ENCODE results near the gene NEIL1.

DNA sequence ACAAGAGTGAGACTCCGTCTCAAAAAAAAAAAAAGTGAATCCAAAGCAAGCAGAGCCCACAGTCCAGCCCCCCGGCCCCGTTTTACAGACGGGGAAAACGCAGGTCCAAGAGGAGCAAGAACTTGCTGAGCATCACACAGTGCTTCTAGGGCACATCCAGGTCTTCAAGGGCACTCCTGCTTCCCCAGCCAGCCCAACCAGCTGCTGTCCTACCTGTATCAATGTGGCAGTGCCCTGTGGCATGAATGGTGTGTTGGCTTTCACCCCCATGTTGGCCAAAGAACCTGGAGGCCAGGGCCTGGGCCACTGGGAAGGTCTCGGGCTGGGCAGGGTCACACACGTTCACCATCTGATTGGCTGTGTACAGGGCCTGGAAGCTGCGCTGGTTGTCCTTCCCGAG, 16.9 kb downstream of the NEIL1 start:
- TF ChIP-seq, protein P1, sequence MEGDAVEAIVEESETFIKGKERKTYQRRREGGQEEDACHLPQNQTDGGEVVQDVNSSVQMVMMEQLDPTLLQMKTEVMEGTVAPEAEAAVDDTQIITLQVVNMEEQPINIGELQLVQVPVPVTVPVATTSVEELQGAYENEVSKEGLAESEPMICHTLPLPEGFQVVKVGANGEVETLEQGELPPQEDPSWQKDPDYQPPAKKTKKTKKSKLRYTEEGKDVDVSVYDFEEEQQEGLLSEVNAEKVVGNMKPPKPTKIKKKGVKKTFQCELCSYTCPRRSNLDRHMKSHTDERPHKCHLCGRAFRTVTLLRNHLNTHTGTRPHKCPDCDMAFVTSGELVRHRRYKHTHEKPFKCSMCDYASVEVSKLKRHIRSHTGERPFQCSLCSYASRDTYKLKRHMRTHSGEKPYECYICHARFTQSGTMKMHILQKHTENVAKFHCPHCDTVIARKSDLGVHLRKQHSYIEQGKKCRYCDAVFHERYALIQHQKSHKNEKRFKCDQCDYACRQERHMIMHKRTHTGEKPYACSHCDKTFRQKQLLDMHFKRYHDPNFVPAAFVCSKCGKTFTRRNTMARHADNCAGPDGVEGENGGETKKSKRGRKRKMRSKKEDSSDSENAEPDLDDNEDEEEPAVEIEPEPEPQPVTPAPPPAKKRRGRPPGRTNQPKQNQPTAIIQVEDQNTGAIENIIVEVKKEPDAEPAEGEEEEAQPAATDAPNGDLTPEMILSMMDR (IDR thresholded peaks at IDR 0.05): no peak
- no peak for TF ChIP-seq POLR2A (IDR thresholded peaks at IDR 0.05)

Measured in thyroid gland (tissue), 4 donors.